Measurements from ENCODE around the gene PAQR3.

Gene PAQR3

DNA sequence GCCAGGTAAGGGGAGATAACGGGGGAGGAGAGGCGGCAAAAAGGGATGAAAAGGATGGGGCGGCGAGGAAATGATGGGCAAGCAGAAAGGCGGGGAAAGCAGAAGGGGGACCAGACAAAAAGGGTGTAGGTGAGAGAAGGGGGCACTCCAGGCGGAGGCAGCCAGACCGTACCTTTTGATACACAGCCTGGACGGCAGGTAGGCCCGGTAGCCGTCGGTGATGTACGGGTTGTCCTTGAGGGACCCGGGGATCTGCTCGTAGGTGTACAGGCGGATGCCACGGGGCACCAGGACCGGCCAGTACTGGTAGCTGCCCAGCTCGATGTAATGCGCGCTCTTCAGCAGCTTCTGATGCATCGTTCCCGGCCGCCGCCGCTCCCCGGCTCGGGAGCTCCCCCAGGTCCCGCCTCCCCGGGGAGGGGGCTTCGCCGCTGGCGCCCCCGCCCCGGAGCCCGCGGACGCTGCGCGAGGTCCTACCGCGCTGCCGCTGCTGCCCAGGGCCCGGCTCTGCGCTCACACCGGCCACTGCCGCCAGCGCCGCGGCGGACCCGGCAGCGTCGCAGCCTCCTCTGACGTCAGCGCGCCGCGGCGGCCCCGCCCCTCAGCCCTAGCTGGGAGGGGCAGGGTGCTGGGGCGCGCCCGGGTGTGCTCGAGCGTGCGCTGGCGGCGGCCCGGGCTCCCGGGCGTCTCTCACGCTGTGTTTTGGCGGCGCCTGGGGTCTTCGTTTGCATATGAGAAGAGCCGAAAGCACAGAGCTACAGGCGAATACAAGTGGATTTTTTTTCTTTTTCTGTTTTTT is at the start of gene PAQR3:
Gene PAQR3, minus strand, starts transcription at position 571 of the 799 bp plus-strand sequence. Its CDS starts 214 bp downstream, at position 357.
- in situ Hi-C loops (cut with HindIII; ENCODE audit: low pct_ligation_motif_present, low pct_unique_long_range_greater_than_20kb, low sequenced_read_pairs): no loop called here
- peak; percentile 80 for DNase-seq

GRCh38 chr4:78987683-78988082 is 48.4 kb upstream of the PAQR3 start:
- in situ Hi-C loops (cut with HindIII; ENCODE audit: low pct_ligation_motif_present, low pct_unique_long_range_greater_than_20kb, low sequenced_read_pairs): no loop called here
- DNase-seq: no peak

GRCh38 chr4:78984593-78984992 is 45.4 kb upstream of the PAQR3 start:
- no peak for DNase-seq
- in situ Hi-C loops (cut with HindIII; ENCODE audit: low pct_ligation_motif_present, low pct_unique_long_range_greater_than_20kb, low sequenced_read_pairs): no loop called here

GRCh38 chr4:78975865-78976264 is 36.6 kb upstream of the PAQR3 start:
- in situ Hi-C loops (cut with HindIII; ENCODE audit: low pct_ligation_motif_present, low pct_unique_long_range_greater_than_20kb, low sequenced_read_pairs): no loop called here
- no peak for DNase-seq

DNA sequence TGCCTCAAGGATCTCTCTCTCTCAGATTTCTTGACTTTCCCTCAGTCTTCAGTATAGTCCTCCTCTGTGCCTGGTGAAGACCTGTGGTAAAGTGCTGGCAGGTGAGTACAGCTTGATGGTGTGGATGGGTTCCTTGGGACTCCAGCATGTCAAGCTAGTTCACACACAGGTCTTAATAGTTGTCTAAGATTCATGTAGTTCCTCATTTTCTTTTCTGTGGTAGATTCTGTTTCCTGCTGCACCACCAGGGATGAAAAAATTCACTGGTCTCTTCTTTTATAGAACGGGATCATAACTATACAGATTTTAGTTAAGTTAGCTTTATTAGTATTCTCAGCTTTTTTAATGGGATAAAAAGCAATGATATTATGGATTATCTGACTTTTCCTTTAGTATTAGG is 32.5 kb upstream of the PAQR3 start:
- in situ Hi-C loops (cut with HindIII; ENCODE audit: low pct_ligation_motif_present, low pct_unique_long_range_greater_than_20kb, low sequenced_read_pairs): no loop called here
- DNase-seq: no peak

GRCh38 chr4:78971326-78971725 is 32.1 kb upstream of the PAQR3 start:
- DNase-seq: no peak
- in situ Hi-C loops (cut with HindIII; ENCODE audit: low pct_ligation_motif_present, low pct_unique_long_range_greater_than_20kb, low sequenced_read_pairs): no loop called here

- no peak for DNase-seq
- in situ Hi-C loops (cut with HindIII; ENCODE audit: low pct_ligation_motif_present, low pct_unique_long_range_greater_than_20kb, low sequenced_read_pairs): no loop called here
Measured at GRCh38 chr4:78962597-78963115, 23.4 kb upstream of the PAQR3 start.

DNA sequence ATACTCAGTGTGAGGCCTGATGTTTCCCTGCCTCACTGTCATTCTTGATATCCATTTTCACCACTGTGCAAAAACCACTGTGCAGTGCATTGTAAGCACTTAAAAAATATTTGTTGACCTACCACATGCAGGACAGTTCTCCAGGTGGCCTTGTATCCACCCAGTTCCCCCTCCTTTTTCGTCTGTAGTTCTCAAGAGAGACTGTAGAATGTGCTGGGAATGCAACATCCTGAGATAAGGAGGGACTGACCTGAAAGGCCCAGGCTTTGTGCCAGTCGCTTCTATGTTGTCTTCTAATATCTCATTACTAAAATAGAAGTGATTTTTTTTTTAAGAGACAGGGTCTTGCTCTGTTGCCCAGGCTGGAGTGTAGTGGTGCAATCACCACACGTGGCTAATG is 21.7 kb upstream of the PAQR3 start:
- no peak for DNase-seq

DNA sequence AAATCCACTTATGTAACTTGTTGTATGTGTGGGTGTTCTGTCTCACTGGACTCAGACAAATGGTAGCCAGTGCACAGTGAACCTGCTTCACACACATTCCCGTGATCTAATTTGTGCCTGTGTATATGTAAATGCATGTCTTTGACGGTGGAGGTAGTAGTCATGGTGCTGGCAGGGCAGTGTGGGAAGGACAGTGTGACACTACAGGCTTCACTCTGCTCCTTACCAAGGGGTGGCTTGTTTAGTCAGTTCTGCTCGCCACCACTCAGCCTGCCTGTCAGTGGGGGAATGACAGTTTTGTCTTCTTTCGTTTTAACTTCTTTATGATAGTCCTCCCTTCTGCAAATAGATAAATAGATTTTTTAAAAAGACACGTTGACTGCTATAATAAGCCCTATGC is 17.7 kb upstream of the PAQR3 start:
- DNase-seq: no peak
- in situ Hi-C loops (cut with HindIII; ENCODE audit: low pct_ligation_motif_present, low pct_unique_long_range_greater_than_20kb, low sequenced_read_pairs): no loop called here

More for the DNA sequence above, 21.7 kb upstream of the PAQR3 start:
- in situ Hi-C loops (cut with HindIII; ENCODE audit: low pct_ligation_motif_present, low pct_unique_long_range_greater_than_20kb, low sequenced_read_pairs): no loop called here

GRCh38 chr4:78953769-78954666 is 14.8 kb upstream of the PAQR3 start:
- in situ Hi-C loops (cut with HindIII; ENCODE audit: low pct_ligation_motif_present, low pct_unique_long_range_greater_than_20kb, low sequenced_read_pairs): no loop called here
- DNase-seq: peak; percentile 18

GRCh38 chr4:78953231-78953630 is 14.0 kb upstream of the PAQR3 start:
- no peak for DNase-seq
- in situ Hi-C loops (cut with HindIII; ENCODE audit: low pct_ligation_motif_present, low pct_unique_long_range_greater_than_20kb, low sequenced_read_pairs): no loop called here

- in situ Hi-C loops (cut with HindIII; ENCODE audit: low pct_ligation_motif_present, low pct_unique_long_range_greater_than_20kb, low sequenced_read_pairs): no loop called here
- DNase-seq: peak; percentile 44
Measured at GRCh38 chr4:78951862-78952472, 12.7 kb upstream of the PAQR3 start.

- no peak for DNase-seq
- in situ Hi-C loops (cut with HindIII; ENCODE audit: low pct_ligation_motif_present, low pct_unique_long_range_greater_than_20kb, low sequenced_read_pairs): no loop called here
Measured at GRCh38 chr4:78949735-78950134, 10.5 kb upstream of the PAQR3 start.

GRCh38 chr4:78945651-78946179 is 6.5 kb upstream of the PAQR3 start:
- in situ Hi-C loops (cut with HindIII; ENCODE audit: low pct_ligation_motif_present, low pct_unique_long_range_greater_than_20kb, low sequenced_read_pairs): no loop called here
- no peak for DNase-seq

DNA sequence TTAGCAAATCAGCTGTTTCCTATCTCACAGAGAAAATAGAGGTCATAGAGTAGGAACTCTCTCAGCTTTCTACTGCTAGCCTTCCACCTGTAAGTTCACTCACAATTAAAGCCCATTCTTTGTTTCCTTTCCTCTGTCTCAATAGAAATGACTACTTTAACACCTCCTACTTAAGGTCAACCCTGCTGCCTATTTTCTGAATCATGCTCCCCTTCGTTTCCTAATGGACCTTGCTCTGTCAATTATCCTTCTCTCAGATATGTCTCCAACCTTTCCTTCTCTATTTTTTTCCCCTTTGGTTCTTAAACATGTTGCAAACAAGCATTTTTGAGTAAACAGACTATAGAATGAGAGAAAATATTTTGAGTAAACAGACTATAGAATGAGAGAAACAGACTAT is 5.1 kb upstream of the PAQR3 start:
- in situ Hi-C loops (cut with HindIII; ENCODE audit: low pct_ligation_motif_present, low pct_unique_long_range_greater_than_20kb, low sequenced_read_pairs): no loop called here
- DNase-seq: no peak

DNA sequence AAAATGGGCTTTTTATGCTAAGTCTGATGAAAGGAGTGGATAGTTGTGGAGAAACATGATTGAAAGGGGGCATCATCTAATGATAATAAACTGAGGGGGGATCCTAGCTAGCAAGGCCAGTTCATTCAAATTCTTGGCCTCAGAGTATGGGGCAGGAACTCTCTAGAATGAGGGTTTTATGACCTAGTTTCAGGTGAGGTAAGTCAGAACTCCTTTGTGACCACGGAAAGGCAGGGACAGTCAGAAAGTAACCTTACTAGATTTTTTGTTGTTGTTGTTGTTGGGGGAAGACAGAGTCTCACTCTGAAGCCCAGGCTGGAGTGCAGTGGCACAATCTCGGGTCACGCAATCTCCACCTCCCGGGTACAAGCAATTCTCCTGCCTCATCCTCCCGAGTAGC is 1.5 kb upstream of the PAQR3 start:
- in situ Hi-C loops (cut with HindIII; ENCODE audit: low pct_ligation_motif_present, low pct_unique_long_range_greater_than_20kb, low sequenced_read_pairs): no loop called here

DNA sequence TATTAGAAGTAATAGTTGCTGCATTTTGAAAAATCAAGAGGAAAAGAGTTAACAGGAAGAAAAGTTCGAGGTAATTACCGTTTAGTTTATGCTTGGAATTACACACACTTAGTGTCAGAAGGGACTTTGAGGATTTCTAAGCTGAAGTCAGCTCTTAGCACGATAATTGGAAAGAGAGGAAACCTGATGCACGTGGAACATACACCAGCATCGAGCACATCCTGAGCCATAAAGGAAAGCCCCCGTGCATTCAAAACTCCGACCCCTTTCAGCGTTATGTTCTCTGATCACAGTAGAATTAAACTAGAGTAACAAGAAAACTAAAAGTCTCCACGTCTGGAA is 400 bp upstream of the PAQR3 start:
- no peak for DNase-seq
- in situ Hi-C loops (cut with HindIII; ENCODE audit: low pct_ligation_motif_present, low pct_unique_long_range_greater_than_20kb, low sequenced_read_pairs): no loop called here

More for the DNA sequence above, 1.5 kb upstream of the PAQR3 start:
- DNase-seq: no peak

GRCh38 chr4:78938474-78938867 is 767 bp downstream of the PAQR3 start:
- in situ Hi-C loops (cut with HindIII; ENCODE audit: low pct_ligation_motif_present, low pct_unique_long_range_greater_than_20kb, low sequenced_read_pairs): no loop called here
- DNase-seq: no peak

GRCh38 chr4:78937837-78938236 is 1.4 kb downstream of the PAQR3 start:
- peak; percentile 15 for DNase-seq
- in situ Hi-C loops (cut with HindIII; ENCODE audit: low pct_ligation_motif_present, low pct_unique_long_range_greater_than_20kb, low sequenced_read_pairs): no loop called here

Measured in ACHN (cell line).